GM08714 (cell line): Measurements from ENCODE around the gene JUP.

ENCODE experiments used
- H3K4me3 ChIP-seq: fragments of 200-500 bp; sonication (Bioruptor generic); 2 replicates; pipeline ENCODE4 v1.5.1; 2014; ENCODE audit warnings: mild to moderate bottlenecking, low read length, inconsistent platforms
- ZNF274 ChIP-seq: IDR thresholded peaks from 2 replicates; pipeline ENCODE4 v1.6.1; 2012; ENCODE audit warnings: mild to moderate bottlenecking, low read depth, low read length

Gene JUP

GRCh38 chr17:41767324-41768042 is 19.0 kb downstream of the JUP start:
- TF ChIP-seq ZNF274: no peak
- no peak overlapping the region for H3K4me3 ChIP-seq

- no peak for TF ChIP-seq ZNF274
- no peak overlapping the region for H3K4me3 ChIP-seq
These were observed 20.4 kb downstream of the JUP start for GRCh38 chr17:41766135-41766534.

GRCh38 chr17:41763327-41763726 is 23.2 kb downstream of the JUP start:
- no peak for TF ChIP-seq ZNF274
- no peak overlapping the region for H3K4me3 ChIP-seq

- TF ChIP-seq ZNF274: no peak
- no peak overlapping the region for H3K4me3 ChIP-seq
These were observed 23.7 kb downstream of the JUP start for GRCh38 chr17:41762841-41763240.

GRCh38 chr17:41762391-41762790 is 24.1 kb downstream of the JUP start:
- no peak overlapping the region for H3K4me3 ChIP-seq
- TF ChIP-seq ZNF274: no peak

GRCh38 chr17:41760878-41761277 is 25.6 kb downstream of the JUP start:
- H3K4me3 ChIP-seq: no peak overlapping the region
- TF ChIP-seq ZNF274: no peak

GRCh38 chr17:41758601-41759000 is 27.9 kb downstream of the JUP start:
- no peak overlapping the region for H3K4me3 ChIP-seq
- no peak for TF ChIP-seq ZNF274

GRCh38 chr17:41754066-41754465 is 32.4 kb downstream of the JUP start:
- TF ChIP-seq ZNF274: no peak

GRCh38 chr17:41751288-41751687 is 35.2 kb downstream of the JUP start:
- no peak overlapping the region for H3K4me3 ChIP-seq
- no peak for TF ChIP-seq ZNF274

More at GRCh38 chr17:41754066-41754465, 32.4 kb downstream of the JUP start:
- no peak overlapping the region for H3K4me3 ChIP-seq

- TF ChIP-seq ZNF274: no peak
- H3K4me3 ChIP-seq: no peak overlapping the region
These were observed 35.6 kb downstream of the JUP start for GRCh38 chr17:41750862-41751261.

GRCh38 chr17:41748275-41748674 is 38.2 kb downstream of the JUP start:
- TF ChIP-seq ZNF274: no peak
- H3K4me3 ChIP-seq: no peak overlapping the region

GRCh38 chr17:41741709-41742108 is 44.8 kb downstream of the JUP start:
- TF ChIP-seq ZNF274: no peak
- H3K4me3 ChIP-seq: no peak overlapping the region

- H3K4me3 ChIP-seq: no peak overlapping the region
- no peak for TF ChIP-seq ZNF274
These were observed 46.0 kb downstream of the JUP start for GRCh38 chr17:41740506-41740905.

GRCh38 chr17:41739661-41740352 is 46.7 kb downstream of the JUP start:
- TF ChIP-seq ZNF274: no peak
- H3K4me3 ChIP-seq: no peak overlapping the region

- TF ChIP-seq ZNF274: no peak
- no peak overlapping the region for H3K4me3 ChIP-seq
These were observed 47.8 kb downstream of the JUP start for GRCh38 chr17:41738801-41739112.
